ENCODE measurements around the gene VGF.
"Not testable (repeated sequence)": the region's sequence is repeated elsewhere in the genome, so short reads cannot be mapped to it uniquely, and the experiment has no call there.

VGF gene

DNA sequence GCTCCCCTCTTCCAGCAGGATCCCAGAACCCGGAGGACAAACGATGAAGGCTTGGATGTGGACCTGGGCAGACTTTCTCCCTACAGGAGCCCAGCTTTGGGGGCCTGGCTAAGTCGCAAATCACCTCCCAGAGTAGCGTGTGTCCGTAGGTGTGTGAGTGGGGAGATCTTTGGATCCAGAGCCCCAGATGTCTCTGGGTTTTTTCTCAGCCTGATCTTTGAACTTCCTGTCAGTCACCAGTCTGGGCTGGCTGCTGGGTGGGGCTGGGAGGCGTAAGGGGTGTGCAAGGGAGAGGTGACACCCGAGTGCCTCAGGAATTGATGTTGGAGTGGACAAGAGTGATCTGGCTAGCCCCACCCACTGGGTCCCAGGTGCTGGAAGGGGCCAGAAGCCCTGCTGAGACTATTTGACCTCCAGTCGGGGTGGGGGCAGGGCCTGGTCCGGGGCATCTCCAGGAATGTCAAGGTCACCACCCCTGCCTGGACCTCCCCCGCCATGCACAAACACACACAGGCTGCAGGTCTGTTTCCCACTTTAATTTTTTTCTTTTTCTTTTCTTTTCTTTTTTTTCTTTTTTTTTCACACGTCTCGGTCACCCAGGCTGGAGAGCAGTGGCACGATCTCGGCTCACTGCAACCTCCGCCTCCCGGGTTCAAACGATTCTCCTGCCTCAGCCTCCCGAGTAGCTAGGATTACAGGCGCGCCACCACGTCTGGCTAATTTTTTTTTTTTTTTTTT lies 35.7 kb upstream of the VGF start, which contains the start of gene MOGAT3:
TSS of gene MOGAT3 (minus strand) at position 175 of the 738 bp plus-strand sequence. CDS start 182 bp downstream, outside the sequence.
- peak within 1 kb of the TSS in 2 of 3 experiments; percentile 23 to 50 for H3K4me3 Mint-ChIP-seq
- no peak within 1 kb of the TSS for H3K27ac Mint-ChIP-seq
- H3K36me3 Mint-ChIP-seq (ENCODE audit: low read depth): no peaks in the 10 kb centered on the region
- H3K4me1 Mint-ChIP-seq: no peaks in the 10 kb centered on the region
- no peaks in the 10 kb centered on the region for H3K9me3 Mint-ChIP-seq
- TF ChIP-seq, protein P1, sequence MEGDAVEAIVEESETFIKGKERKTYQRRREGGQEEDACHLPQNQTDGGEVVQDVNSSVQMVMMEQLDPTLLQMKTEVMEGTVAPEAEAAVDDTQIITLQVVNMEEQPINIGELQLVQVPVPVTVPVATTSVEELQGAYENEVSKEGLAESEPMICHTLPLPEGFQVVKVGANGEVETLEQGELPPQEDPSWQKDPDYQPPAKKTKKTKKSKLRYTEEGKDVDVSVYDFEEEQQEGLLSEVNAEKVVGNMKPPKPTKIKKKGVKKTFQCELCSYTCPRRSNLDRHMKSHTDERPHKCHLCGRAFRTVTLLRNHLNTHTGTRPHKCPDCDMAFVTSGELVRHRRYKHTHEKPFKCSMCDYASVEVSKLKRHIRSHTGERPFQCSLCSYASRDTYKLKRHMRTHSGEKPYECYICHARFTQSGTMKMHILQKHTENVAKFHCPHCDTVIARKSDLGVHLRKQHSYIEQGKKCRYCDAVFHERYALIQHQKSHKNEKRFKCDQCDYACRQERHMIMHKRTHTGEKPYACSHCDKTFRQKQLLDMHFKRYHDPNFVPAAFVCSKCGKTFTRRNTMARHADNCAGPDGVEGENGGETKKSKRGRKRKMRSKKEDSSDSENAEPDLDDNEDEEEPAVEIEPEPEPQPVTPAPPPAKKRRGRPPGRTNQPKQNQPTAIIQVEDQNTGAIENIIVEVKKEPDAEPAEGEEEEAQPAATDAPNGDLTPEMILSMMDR (IDR thresholded peaks at IDR 0.05; ENCODE audit: unreplicated experiment in 3 of 3): no peak
- peaks cover 57% of the 10 kb centered on the region for H3K27me3 Mint-ChIP-seq (ENCODE audit: low read depth)

DNA sequence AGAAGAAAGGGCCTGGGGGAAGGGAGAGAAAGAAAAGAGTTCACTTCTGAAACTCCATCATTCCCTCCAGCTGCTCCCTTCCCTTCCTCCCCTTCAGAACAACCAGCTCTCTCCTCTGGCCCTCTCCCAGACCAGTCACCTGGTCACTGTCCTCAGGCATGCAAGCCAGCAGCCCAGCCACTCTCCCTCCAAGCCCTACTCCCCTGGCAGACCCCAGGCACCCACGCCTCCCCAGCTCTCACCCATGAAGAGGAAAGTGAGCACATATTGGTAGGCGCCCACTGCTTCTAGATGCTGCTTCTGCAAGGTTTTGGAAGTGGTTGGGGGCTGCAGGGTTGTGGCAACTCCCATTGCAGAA lies 35.1 kb upstream of the VGF start:
- H3K27ac Mint-ChIP-seq: no peak overlapping the region
- TF ChIP-seq, protein P1 (IDR thresholded peaks at IDR 0.05; ENCODE audit: unreplicated experiment in 3 of 3): no peak
- H3K27me3 Mint-ChIP-seq (ENCODE audit: low read depth): peaks cover 52% of the 10 kb centered on the region
- peak overlapping the region in 1 of 3 experiments; percentile 50 for H3K4me3 Mint-ChIP-seq
- no peaks in the 10 kb centered on the region for H3K9me3 Mint-ChIP-seq
- no peaks in the 10 kb centered on the region for H3K4me1 Mint-ChIP-seq
- no peaks in the 10 kb centered on the region for H3K36me3 Mint-ChIP-seq (ENCODE audit: low read depth)

DNA sequence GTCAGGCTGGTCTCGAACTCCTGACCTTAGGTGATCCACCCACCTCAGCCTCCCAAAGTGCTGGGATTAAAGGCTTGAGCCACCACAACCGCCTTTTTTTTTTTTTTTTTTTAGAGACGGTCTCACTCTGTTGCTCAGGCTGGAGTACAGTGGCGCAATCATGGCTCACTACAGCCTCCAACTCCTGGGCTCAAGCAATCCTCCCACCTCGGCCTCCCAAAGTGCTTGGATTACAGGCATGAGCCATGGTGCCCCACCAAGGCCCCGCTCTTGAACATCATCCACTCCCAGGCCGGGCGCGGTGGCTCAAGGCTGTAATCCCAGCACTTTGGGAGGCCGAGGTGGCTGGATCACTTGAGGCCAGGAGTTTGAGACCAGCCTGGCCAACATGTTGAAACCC lies 34.2 kb upstream of the VGF start:
- not testable (repeated sequence) for H3K4me1 Mint-ChIP-seq; H3K4me3 Mint-ChIP-seq; H3K36me3 Mint-ChIP-seq (ENCODE audit: low read depth); H3K9me3 Mint-ChIP-seq; H3K27ac Mint-ChIP-seq
- H3K27me3 Mint-ChIP-seq (ENCODE audit: low read depth): peaks cover 50% of the 10 kb centered on the region

DNA sequence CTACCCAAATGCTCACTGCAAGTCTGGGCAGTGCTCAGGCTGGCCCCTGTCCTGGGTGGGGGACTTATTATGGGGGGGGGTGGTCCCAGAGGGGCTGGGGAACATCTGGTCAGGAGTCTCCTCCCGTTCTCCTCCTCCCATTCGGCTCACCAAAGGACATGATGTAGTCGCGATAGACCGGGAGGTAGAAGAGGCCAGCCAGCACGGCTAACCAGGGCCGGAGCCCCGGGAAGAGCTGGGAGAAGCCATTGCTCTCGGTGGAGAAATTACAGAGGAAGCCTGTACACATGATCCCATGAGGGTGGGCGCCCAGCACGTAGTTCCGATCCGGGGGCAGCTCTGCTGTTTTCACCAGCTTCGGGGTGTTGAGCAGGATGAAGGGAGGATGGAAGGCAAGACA lies 33.1 kb upstream of the VGF start:
- H3K4me1 Mint-ChIP-seq: no peaks in the 10 kb centered on the region
- H3K36me3 Mint-ChIP-seq (ENCODE audit: low read depth): no peaks in the 10 kb centered on the region
- peaks cover 40% of the 10 kb centered on the region for H3K27me3 Mint-ChIP-seq (ENCODE audit: low read depth)
- H3K4me3 Mint-ChIP-seq: no peak overlapping the region
- TF ChIP-seq, protein P1 (IDR thresholded peaks at IDR 0.05; ENCODE audit: unreplicated experiment in 3 of 3): no peak
- no peak overlapping the region for H3K27ac Mint-ChIP-seq
- H3K9me3 Mint-ChIP-seq: no peaks in the 10 kb centered on the region

DNA sequence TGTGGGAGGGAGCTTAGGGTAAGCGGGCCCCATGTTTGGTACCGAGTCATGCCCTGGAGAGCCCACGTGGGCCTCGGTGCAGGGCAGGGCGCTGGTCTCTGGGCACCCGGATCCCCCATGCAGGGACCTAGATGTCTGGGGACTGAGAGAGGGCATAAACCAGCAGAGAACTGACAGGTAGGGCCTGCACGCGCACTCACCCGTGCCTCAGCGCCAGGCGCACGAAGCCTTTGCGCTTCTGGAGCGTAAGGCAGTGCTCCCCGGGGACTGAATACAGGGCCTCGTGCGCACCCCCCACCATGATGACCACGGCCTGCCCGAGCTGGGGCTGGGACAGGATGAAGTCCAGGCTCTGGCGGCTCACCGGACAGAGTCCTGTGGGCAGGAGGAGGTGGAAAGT lies 32.6 kb upstream of the VGF start:
- Mint-ChIP-seq H3K27ac (no peak overlapping the region), H3K4me3 (no peak overlapping the region), H3K27me3 (ENCODE audit: low read depth) (peaks cover 35% of the 10 kb centered on the region), H3K4me1 (no peaks in the 10 kb centered on the region), H3K9me3 (no peaks in the 10 kb centered on the region), H3K36me3 (ENCODE audit: low read depth) (no peaks in the 10 kb centered on the region)
- TF ChIP-seq, protein P1 (IDR thresholded peaks at IDR 0.05; ENCODE audit: unreplicated experiment in 3 of 3): no peak

DNA sequence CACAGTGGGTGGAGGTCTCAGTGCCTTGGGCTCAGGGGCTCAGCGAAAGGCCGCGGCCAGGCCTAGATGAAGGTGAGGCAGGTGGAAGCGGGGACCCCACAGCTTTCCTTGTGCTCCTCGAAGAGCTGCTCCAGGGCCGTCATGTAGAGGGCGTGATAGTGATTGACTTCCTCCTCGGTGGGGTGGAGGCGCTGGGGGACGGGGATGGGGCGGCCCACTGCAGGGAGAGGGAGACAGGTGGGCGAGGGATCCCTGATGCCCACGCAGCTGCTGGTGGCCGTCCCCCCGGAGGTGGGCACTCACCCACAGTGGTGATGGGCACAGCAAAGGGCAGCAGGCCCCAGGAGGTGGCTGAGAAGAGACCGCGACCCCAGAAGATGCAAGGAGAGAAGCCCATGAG lies 30.5 kb upstream of the VGF start:
- no peak overlapping the region for H3K27ac Mint-ChIP-seq
- no peaks in the 10 kb centered on the region for H3K9me3 Mint-ChIP-seq
- H3K4me3 Mint-ChIP-seq: no peak overlapping the region
- peaks cover 24% of the 10 kb centered on the region for H3K27me3 Mint-ChIP-seq (ENCODE audit: low read depth)
- H3K4me1 Mint-ChIP-seq: no peaks in the 10 kb centered on the region
- TF ChIP-seq, protein P1 (IDR thresholded peaks at IDR 0.05; ENCODE audit: unreplicated experiment in 3 of 3): no peak
- no peaks in the 10 kb centered on the region for H3K36me3 Mint-ChIP-seq (ENCODE audit: low read depth)
